Peyer's patch (tissue), 4 donors: ENCODE measurements around the gene SLCO3A1.

Experiments used
- POLR2A ChIP-seq, 2 donors: fragments of 450-650 bp; IDR thresholded peaks; one replicate each; pipeline ENCODE4 v1.5.1; 2017; ENCODE audit warnings: antibody characterized with exemption in 2 of 2, mild to moderate bottlenecking in 2 of 2, moderate library complexity in 2 of 2
- TF ChIP-seq, protein P1 (sequence below), 6 experiments: fragments of 450-650 bp in 4 of 6; fragments of 200-600 bp in 2 of 6; sonication (generic) in 1 of 6; IDR thresholded peaks; one replicate each; pipeline ENCODE4 v1.5.1; 2017 to 2019; ENCODE audit warnings: antibody characterized with exemption in 6 of 6, mild to moderate bottlenecking in 3 of 6, moderate library complexity in 1 of 6

DNA sequence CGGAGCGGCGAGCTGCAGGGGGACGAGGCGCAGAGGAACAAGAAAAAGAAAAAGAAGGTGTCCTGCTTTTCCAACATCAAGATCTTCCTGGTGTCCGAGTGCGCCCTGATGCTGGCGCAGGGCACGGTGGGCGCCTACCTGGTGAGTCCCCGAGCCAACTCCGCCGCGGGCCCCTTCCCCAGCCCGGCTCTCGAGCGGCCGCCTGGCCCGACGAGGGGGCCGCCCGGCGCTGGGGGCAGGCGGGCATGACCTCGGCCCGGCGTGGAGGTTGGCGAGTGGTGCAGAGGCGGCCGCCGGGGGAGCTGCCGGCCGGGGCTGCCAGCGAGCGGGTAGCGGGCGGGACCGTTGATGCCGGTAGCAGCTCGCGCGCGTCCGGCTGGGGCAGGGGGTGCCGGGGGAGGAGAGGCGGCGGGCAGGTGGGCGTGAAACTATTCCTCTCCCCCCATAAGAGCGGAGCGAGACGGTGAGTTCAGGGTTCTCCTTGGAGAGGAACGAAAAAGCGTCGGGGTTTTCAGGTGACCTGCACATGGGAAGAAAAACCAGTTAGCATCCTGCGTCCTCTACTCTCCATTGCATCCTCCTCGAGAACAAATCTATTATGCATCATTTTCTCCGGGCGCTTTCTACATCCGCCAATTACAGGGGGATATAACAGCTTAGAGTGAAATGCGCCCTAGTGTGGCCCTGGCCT, 585 bp downstream of the SLCO3A1 start:
- TF ChIP-seq, protein P1, sequence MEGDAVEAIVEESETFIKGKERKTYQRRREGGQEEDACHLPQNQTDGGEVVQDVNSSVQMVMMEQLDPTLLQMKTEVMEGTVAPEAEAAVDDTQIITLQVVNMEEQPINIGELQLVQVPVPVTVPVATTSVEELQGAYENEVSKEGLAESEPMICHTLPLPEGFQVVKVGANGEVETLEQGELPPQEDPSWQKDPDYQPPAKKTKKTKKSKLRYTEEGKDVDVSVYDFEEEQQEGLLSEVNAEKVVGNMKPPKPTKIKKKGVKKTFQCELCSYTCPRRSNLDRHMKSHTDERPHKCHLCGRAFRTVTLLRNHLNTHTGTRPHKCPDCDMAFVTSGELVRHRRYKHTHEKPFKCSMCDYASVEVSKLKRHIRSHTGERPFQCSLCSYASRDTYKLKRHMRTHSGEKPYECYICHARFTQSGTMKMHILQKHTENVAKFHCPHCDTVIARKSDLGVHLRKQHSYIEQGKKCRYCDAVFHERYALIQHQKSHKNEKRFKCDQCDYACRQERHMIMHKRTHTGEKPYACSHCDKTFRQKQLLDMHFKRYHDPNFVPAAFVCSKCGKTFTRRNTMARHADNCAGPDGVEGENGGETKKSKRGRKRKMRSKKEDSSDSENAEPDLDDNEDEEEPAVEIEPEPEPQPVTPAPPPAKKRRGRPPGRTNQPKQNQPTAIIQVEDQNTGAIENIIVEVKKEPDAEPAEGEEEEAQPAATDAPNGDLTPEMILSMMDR (IDR thresholded peaks at IDR 0.05) = peak in 2 of 6 experiments; percentile 8 to 19
- no peak for TF ChIP-seq POLR2A (IDR thresholded peaks at IDR 0.05)
